Epithelial cell of esophagus (primary cell): ENCODE results near the gene PRR12.
"Not testable (repeated sequence)": the region's sequence is repeated elsewhere in the genome, so short reads cannot be mapped to it uniquely, and the experiment has no call there.

Experiments
- DNase-seq: peaks from one replicate; pipeline ENCODE4 v3.0.0; 2010; ENCODE audit warnings: low read depth
- H3K4me3 ChIP-seq: 2 replicates; pipeline ENCODE4 v1.5.1; 2011; ENCODE audit warnings: mild to moderate bottlenecking, low read length, control low read depth
- CTCF ChIP-seq: IDR thresholded peaks from 2 replicates; pipeline ENCODE4 v1.5.1; 2011; ENCODE audit warnings: low read depth, mild to moderate bottlenecking, low read length, control low read depth, inconsistent platforms; ENCODE audit not compliant: insufficient read depth; ENCODE audit errors: missing control alignments

PRR12 gene

GRCh38 chr19:49609499-49610092, 18.6 kb downstream of the PRR12 start:
- no peak for DNase-seq
- no peak overlapping the region for H3K4me3 ChIP-seq
- no peak for TF ChIP-seq CTCF

GRCh38 chr19:49613374-49613773, 22.4 kb downstream of the PRR12 start:
- H3K4me3 ChIP-seq = no peak overlapping the region
- no peak for TF ChIP-seq CTCF
- peak; percentile 28 for DNase-seq

GRCh38 chr19:49614096-49614833, 23.3 kb downstream of the PRR12 start:
- no peak overlapping the region for H3K4me3 ChIP-seq
- TF ChIP-seq CTCF = no peak
- DNase-seq = peak; percentile 74

- no peak overlapping the region for H3K4me3 ChIP-seq
- TF ChIP-seq CTCF = no peak
- DNase-seq = no peak
Measured at GRCh38 chr19:49615861-49616260, 24.9 kb downstream of the PRR12 start.

GRCh38 chr19:49616532-49616931, 25.6 kb downstream of the PRR12 start:
- TF ChIP-seq CTCF = no peak

GRCh38 chr19:49616945-49617344, 26.0 kb downstream of the PRR12 start:
- no peak for DNase-seq
- H3K4me3 ChIP-seq = no peak overlapping the region
- TF ChIP-seq CTCF = no peak

More at GRCh38 chr19:49616532-49616931, 25.6 kb downstream of the PRR12 start:
- H3K4me3 ChIP-seq = no peak overlapping the region
- DNase-seq = no peak

GRCh38 chr19:49617860-49618259, 26.9 kb downstream of the PRR12 start:
- not testable (repeated sequence) for H3K4me3 ChIP-seq, DNase-seq
